ENCODE data around the gene CCDC102B.
"Not testable (repeated sequence)": the region's sequence is repeated elsewhere in the genome, so short reads cannot be mapped to it uniquely, and the experiment has no call there.

Gene CCDC102B

GRCh38 chr18:68830256-68831045 is 32.6 kb downstream of the CCDC102B start:
- no peak for DNase-seq

- no peak for DNase-seq
Measured at GRCh38 chr18:68833756-68834155, 35.9 kb downstream of the CCDC102B start.

- no peak for DNase-seq
Measured at GRCh38 chr18:68837665-68838451, 40.0 kb downstream of the CCDC102B start.

GRCh38 chr18:68839701-68840100 is 41.8 kb downstream of the CCDC102B start:
- DNase-seq = no peak

- DNase-seq = peak; percentile 52
Measured at GRCh38 chr18:68840554-68841263, 42.8 kb downstream of the CCDC102B start.

- no peak for DNase-seq
Measured at GRCh38 chr18:68841301-68841700, 43.4 kb downstream of the CCDC102B start.

- DNase-seq = no peak
Measured at GRCh38 chr18:68842951-68843350, 45.1 kb downstream of the CCDC102B start.

- no peak for DNase-seq
Measured at GRCh38 chr18:68843473-68844089, 45.7 kb downstream of the CCDC102B start.

- DNase-seq = no peak
Measured at GRCh38 chr18:68847219-68847837, 49.4 kb downstream of the CCDC102B start.

GRCh38 chr18:68848242-68848641 is 50.4 kb downstream of the CCDC102B start:
- no peak for DNase-seq

- no peak for DNase-seq
Measured at GRCh38 chr18:68854786-68855391, 57.0 kb downstream of the CCDC102B start.

- DNase-seq = no peak
Measured at GRCh38 chr18:68855491-68855890, 57.6 kb downstream of the CCDC102B start.

- DNase-seq = no peak
Measured at GRCh38 chr18:68861365-68861764, 63.5 kb downstream of the CCDC102B start.

- DNase-seq = no peak
Measured at GRCh38 chr18:68865021-68865420, 67.1 kb downstream of the CCDC102B start.

- no peak for DNase-seq
Measured at GRCh38 chr18:68865503-68865902, 67.6 kb downstream of the CCDC102B start.

GRCh38 chr18:68873003-68873402 is 75.1 kb downstream of the CCDC102B start:
- no peak for DNase-seq

GRCh38 chr18:68874361-68874760 is 76.5 kb downstream of the CCDC102B start:
- DNase-seq = no peak

GRCh38 chr18:68879947-68880346 is 82.1 kb downstream of the CCDC102B start:
- not testable (repeated sequence) for DNase-seq

- no peak for DNase-seq
Measured at GRCh38 chr18:68887410-68887809, 89.5 kb downstream of the CCDC102B start.

GRCh38 chr18:68893354-68893753 is 95.5 kb downstream of the CCDC102B start:
- DNase-seq = no peak

GRCh38 chr18:68897286-68897685 is 99.4 kb downstream of the CCDC102B start:
- DNase-seq = no peak

- no peak for DNase-seq
Measured at GRCh38 chr18:68909579-68909978, 111.7 kb downstream of the CCDC102B start.

Measured in amniotic stem cell (primary cell).